ENCODE results near the gene ZNF660. TPM values are rescaled to one million over a fixed set of nuclear protein-coding genes. Genes with fewer than 3 reads are reported as not detected.

Gene ZNF660
- total RNA-seq, 4 donors from 2014 or later, result 3.8 to 16.3 (median 10.5) TPM

DNA sequence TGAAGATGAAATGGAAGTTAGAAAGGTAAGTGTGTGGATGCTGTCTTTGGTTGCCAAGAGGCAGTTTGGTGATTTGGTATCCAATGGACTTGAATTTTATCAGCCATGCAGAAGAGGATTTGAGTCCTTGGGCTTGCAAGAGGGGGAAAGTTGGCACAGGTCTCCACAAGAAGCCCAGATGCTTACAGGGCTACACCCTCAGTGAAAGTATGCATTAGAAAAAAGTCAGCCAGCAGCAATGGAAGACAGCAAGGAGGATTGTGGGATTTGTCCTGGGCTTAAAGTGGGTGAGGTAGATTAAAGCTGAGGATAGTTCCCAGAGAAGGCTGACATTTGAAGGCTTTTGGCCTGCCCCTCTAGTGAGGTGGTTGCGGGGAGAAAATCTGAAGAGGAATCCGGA lies 17.0 kb downstream of the ZNF660 start:
- intact Hi-C loops (cut with DNase I; ENCODE audit: low total_unique reads), result no loop called here
- no peak for DNase-seq
- Histone ChIP-seq H3K36me3 (no peaks in the 10 kb centered on the region), H3K4me1 (no peaks in the 10 kb centered on the region), H3K27ac (no peak overlapping the region), H3K4me3 (no peak overlapping the region), H3K27me3 (no peaks in the 10 kb centered on the region), H3K9me3 (peaks cover 0 to 4% of the 10 kb centered on the region in 2 donors)
- TF ChIP-seq, protein P1, sequence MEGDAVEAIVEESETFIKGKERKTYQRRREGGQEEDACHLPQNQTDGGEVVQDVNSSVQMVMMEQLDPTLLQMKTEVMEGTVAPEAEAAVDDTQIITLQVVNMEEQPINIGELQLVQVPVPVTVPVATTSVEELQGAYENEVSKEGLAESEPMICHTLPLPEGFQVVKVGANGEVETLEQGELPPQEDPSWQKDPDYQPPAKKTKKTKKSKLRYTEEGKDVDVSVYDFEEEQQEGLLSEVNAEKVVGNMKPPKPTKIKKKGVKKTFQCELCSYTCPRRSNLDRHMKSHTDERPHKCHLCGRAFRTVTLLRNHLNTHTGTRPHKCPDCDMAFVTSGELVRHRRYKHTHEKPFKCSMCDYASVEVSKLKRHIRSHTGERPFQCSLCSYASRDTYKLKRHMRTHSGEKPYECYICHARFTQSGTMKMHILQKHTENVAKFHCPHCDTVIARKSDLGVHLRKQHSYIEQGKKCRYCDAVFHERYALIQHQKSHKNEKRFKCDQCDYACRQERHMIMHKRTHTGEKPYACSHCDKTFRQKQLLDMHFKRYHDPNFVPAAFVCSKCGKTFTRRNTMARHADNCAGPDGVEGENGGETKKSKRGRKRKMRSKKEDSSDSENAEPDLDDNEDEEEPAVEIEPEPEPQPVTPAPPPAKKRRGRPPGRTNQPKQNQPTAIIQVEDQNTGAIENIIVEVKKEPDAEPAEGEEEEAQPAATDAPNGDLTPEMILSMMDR (IDR thresholded peaks at IDR 0.05), result no peak
- TF ChIP-seq POLR2A (IDR thresholded peaks at IDR 0.05), result no peak

DNA sequence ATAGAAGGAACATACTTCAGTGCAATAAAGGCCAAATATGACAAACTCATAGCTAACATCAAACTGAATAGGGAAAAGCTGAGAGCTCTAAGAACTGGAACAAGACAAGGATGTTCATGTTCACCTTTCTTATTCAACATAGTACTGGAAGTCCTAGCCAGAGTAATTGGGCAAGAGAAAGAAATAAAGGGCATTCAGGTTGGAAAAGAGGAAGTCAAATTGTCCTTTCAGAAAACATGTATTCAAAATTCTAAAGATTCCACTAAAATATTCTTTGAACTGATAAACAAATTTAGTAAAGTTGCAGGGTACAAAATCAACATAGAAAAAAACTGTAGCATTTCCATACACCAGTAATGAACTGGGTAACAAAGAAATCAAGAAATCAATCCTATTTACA lies 27.9 kb downstream of the ZNF660 start:
- TF ChIP-seq POLR2A (IDR thresholded peaks at IDR 0.05), result no peak
- TF ChIP-seq, protein P1 (IDR thresholded peaks at IDR 0.05), result no peak
- no peak overlapping the region for H3K4me3 ChIP-seq
- no peak overlapping the region for H3K27ac ChIP-seq
- no peaks in the 10 kb centered on the region for H3K36me3 ChIP-seq
- no peaks in the 10 kb centered on the region for H3K4me1 ChIP-seq
- H3K27me3 ChIP-seq, result no peaks in the 10 kb centered on the region
- intact Hi-C loops (cut with DNase I; ENCODE audit: low total_unique reads), result no loop called here
- H3K9me3 ChIP-seq, result no peaks in the 10 kb centered on the region
- no peak for DNase-seq

DNA sequence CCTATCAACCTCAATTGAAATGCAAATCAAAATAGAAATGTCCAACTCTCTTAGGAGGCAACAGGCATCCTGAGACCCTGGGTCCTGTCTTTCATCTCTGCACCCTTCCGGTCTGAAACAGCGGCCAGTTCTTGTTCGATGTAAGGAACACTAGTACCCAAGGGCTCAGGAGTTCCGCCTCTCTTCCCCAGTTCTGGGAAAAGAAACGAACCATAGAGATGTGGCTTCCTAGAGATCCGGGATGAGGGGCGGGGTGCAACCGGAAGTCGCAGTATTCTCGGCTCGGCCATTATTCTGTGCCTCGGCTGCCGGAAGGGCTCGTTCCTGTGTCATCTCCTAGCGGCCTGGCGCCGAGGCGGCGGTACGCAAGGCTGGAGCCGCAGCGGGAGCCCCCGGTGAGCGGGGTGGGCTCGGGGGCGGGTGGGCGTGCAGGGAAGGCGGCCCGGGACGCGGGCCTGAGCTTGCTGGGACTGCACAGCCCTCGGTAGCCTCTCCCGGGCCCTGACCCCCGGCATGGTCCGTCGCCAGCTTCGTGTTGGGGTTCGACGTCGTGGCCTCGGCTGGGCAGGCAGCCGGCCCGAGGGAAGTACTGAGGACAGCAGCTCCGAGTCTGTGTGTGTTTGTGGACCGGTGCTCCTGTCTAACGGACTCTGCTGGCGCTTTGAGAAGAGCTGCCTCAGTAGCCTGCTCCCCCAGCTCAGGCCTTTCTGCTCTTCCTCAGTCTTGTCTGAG lies 40.2 kb downstream of the ZNF660 start, which contains the start of gene ZNF197:
ZNF197 (plus strand) TSS at position 288 of the 732 bp plus-strand sequence. CDS start 4,119 bp downstream, outside the sequence.
- H3K27me3 ChIP-seq, result no peaks in the 10 kb centered on the region
- H3K27ac ChIP-seq, result peak within 1 kb of the TSS; percentile 85 to 86
- H3K4me1 ChIP-seq, result peaks cover 0 to 5% of the 10 kb centered on the region in 2 donors
- no peaks in the 10 kb centered on the region for H3K9me3 ChIP-seq
- TF ChIP-seq, protein P1 (IDR thresholded peaks at IDR 0.05), result peak in 3 of 4 experiments; percentile 12 to 23 (median 18)
- no peak for TF ChIP-seq POLR2A (IDR thresholded peaks at IDR 0.05)
- H3K4me3 ChIP-seq, result peak within 1 kb of the TSS; percentile 82 to 85
- DNase-seq, result peak; percentile 81
- no peaks in the 10 kb centered on the region for H3K36me3 ChIP-seq
- intact Hi-C loops (cut with DNase I; ENCODE audit: low total_unique reads), result no loop called here

DNA sequence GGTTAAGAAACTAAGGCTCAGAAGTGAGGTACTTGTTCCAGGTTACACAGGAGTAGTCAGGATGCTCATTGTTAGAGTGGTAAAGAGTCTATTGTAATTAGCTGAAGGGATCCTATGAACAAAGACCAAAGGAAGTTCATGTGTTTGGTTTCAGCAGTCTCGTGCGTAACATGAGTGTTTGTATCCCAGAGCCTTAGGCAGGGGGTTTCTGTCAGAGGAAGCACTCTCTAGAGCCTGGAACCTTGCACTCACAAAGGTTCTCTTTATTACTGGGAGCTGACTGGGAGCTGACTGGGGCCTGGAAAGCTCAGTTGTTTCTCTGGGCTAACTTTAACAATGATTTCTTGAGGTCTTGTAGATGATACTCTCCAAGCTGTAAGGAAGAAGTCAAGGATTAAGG lies 44.0 kb downstream of the ZNF660 start:
- intact Hi-C loops (cut with DNase I; ENCODE audit: low total_unique reads), result no loop called here
- H3K27ac ChIP-seq, result no peak overlapping the region
- DNase-seq, result no peak

DNA sequence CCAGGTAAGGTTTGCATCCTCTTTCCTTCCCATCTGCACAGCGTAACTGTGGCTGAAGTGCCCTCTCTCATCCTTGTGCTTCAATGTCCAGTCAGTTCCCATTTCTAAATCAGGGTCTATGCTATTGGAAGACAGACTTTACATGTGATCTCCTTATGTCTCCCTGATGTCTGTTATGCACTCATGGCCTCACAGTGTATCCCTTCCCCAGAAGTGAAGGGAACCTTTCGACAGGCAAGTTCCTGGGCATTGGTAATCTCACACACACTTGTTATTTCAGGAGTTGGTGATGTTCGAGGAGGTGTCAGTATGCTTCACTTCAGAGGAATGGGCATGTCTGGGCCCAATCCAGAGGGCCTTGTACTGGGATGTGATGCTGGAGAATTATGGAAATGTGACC lies 47.4 kb downstream of the ZNF660 start:
- no peak for DNase-seq
- Histone ChIP-seq H3K27ac (no peak overlapping the region), H3K4me1 (no peaks in the 10 kb centered on the region), H3K27me3 (no peaks in the 10 kb centered on the region), H3K36me3 (peaks cover 0 to 2% of the 10 kb centered on the region in 2 donors), H3K9me3 (peaks cover 0 to 6% of the 10 kb centered on the region in 2 donors), H3K4me3 (no peak overlapping the region)
- no peak for TF ChIP-seq POLR2A (IDR thresholded peaks at IDR 0.05)
- TF ChIP-seq, protein P1 (IDR thresholded peaks at IDR 0.05), result no peak
- intact Hi-C loops (cut with DNase I; ENCODE audit: low total_unique reads), result no loop called here

More for the DNA sequence above, 44.0 kb downstream of the ZNF660 start:
- no peaks in the 10 kb centered on the region for H3K9me3 ChIP-seq
- no peaks in the 10 kb centered on the region for H3K36me3 ChIP-seq
- no peak overlapping the region for H3K4me3 ChIP-seq
- peaks cover 0 to 5% of the 10 kb centered on the region in 2 donors for H3K4me1 ChIP-seq
- no peak for TF ChIP-seq POLR2A (IDR thresholded peaks at IDR 0.05)
- TF ChIP-seq, protein P1 (IDR thresholded peaks at IDR 0.05), result no peak
- no peaks in the 10 kb centered on the region for H3K27me3 ChIP-seq

Data from uterus (tissue), 4 donors.